PC-3 (cell line): ENCODE results near the gene ACTL7A. TPM values are rescaled to one million over a fixed set of nuclear protein-coding genes. Genes with fewer than 3 reads are reported as not detected.

ENCODE experiments used
- ATAC-seq: fragments of 200-7000 bp; cut with Tn5 transposase; 2 replicates; pipeline ENCODE4 v1.9.1; 2020; ENCODE audit warnings: mild to moderate bottlenecking, moderate library complexity
- Bru-seq: library from RNA; stranded (reverse); fragments of 400-500 nt; gene quantifications from one replicate; lab custom pipeline; 2021; lab: Mats Ljungman, UMichigan
- BruChase-seq, 2 experiments: library from RNA; stranded (reverse); fragments of 400-500 nt; gene quantifications; one replicate each; lab custom pipeline; 2021; lab: Mats Ljungman, UMichigan
- BruUV-seq: library from RNA; stranded (reverse); fragments of 400-500 nt; replicated peaks from 2 replicates; lab custom pipeline; 2021; lab: Mats Ljungman, UMichigan
- CTCF ChIA-PET: fragments of 300-600 bp; sonication (Branson Sonifier 250); formaldehyde crosslinking; loops from one replicate; lab custom pipeline; 2022; ENCODE audit warnings: antibody characterized with exemption; lab: Charles Lee
- POLR2A ChIA-PET: fragments of 300-600 bp; sonication (Branson Sonifier 250); formaldehyde crosslinking; loops from one replicate; lab custom pipeline; 2022; ENCODE audit warnings: antibody characterized with exemption; ENCODE audit not compliant: unreplicated experiment; lab: Charles Lee
- DNase-seq: peaks from one replicate; pipeline ENCODE4 v3.0.0-alpha.2; 2015
- H2AFZ ChIP-seq: fragments of 300-600 bp; sonication (generic); 2 replicates; pipeline ENCODE4 v1.6.0; 2016; ENCODE audit warnings: antibody characterized with exemption, low read length
- H3F3A ChIP-seq: fragments of 300-600 bp; sonication (generic); one replicate; pipeline ENCODE4 v1.6.0; 2017; ENCODE audit warnings: antibody characterized with exemption, low read length, control low read depth, mild to moderate bottlenecking; ENCODE audit not compliant: unreplicated experiment
- H3K27ac ChIP-seq: fragments of 300-600 bp; sonication (generic); 2 replicates; pipeline ENCODE4 v1.5.1; 2016; ENCODE audit warnings: mild to moderate bottlenecking, low read length
- H3K27me3 ChIP-seq: fragments of 300-600 bp; sonication (generic); 2 replicates; pipeline ENCODE4 v1.6.1; 2016; ENCODE audit warnings: low read length, mixed read lengths
- H3K36me3 ChIP-seq: fragments of 300-600 bp; sonication (generic); 2 replicates; pipeline ENCODE4 v1.6.1; 2016; ENCODE audit warnings: low read depth, mixed run types, low read length, mixed read lengths
- H3K4me1 ChIP-seq: fragments of 300-600 bp; sonication (generic); 2 replicates; pipeline ENCODE4 v1.5.1; 2016; ENCODE audit warnings: low read length; ENCODE audit not compliant: insufficient read depth
- H3K4me2 ChIP-seq: fragments of 300-600 bp; sonication (generic); 2 replicates; pipeline ENCODE4 v1.6.0; 2016; ENCODE audit warnings: low read length
- H3K4me3 ChIP-seq: fragments of 300-600 bp; sonication (generic); 2 replicates; pipeline ENCODE4 v1.5.1; 2016; ENCODE audit warnings: mild to moderate bottlenecking, low read length, mixed read lengths
- H3K79me2 ChIP-seq: fragments of 300-600 bp; sonication (generic); 2 replicates; pipeline ENCODE4 v1.6.1; 2017; ENCODE audit warnings: low read length, mixed read lengths
- H3K9ac ChIP-seq: fragments of 300-600 bp; sonication (generic); 2 replicates; pipeline ENCODE4 v1.6.0; 2016; ENCODE audit warnings: mild to moderate bottlenecking, low read length
- H3K9me2 ChIP-seq: fragments of 300-600 bp; sonication (generic); replicated peaks from 2 replicates; pipeline ENCODE4 v1.6.1; 2016; ENCODE audit warnings: mixed run types, low read length, mixed read lengths
- H3K9me3 ChIP-seq: fragments of 300-600 bp; sonication (generic); 2 replicates; pipeline ENCODE4 v1.6.1; 2016; ENCODE audit warnings: low read length, mixed read lengths
- H4K20me1 ChIP-seq: fragments of 300-600 bp; sonication (generic); 2 replicates; pipeline ENCODE4 v1.6.1; 2016; ENCODE audit warnings: low read length, mixed read lengths
- CTCF ChIP-seq: fragments of 300-600 bp; sonication (generic); conservative IDR thresholded peaks from 2 replicates; pipeline ENCODE4 v1.5.1; 2017; ENCODE audit warnings: antibody characterized with exemption, low read depth, mild to moderate bottlenecking, low read length
- EZH2 ChIP-seq: fragments of 300-600 bp; sonication (generic); IDR thresholded peaks from one replicate; pipeline ENCODE4 v1.6.1; 2017; ENCODE audit warnings: antibody characterized with exemption, mild to moderate bottlenecking, low read length; ENCODE audit not compliant: unreplicated experiment
- EZH2phosphoT487 ChIP-seq: fragments of 300-600 bp; sonication (generic); IDR thresholded peaks from 2 replicates; pipeline ENCODE4 v1.6.1; 2018; ENCODE audit warnings: mild to moderate bottlenecking, antibody characterized with exemption, low read length, borderline replicate concordance
- intact Hi-C: fragments of 100-400 bp; cut with micrococcal nuclease; formaldehyde crosslinking; loops from 2 replicates; pipeline ENCODE4 v1.9.0; 2023
- long read RNA-seq: library from polyadenylated mRNA; unstranded; transcript quantifications from one replicate; pipeline ENCODE4 v2.0.0, GENCODE V29; 2021; ENCODE audit not compliant: unreplicated experiment
- total RNA-seq: library from RNA; depleted of rRNA; stranded (reverse); fragments of >200 nt; gene quantifications from 2 replicates; pipeline ENCODE4 v1.2.3, GENCODE V29; 2014; rRNA removed

Gene ACTL7A, protein sequence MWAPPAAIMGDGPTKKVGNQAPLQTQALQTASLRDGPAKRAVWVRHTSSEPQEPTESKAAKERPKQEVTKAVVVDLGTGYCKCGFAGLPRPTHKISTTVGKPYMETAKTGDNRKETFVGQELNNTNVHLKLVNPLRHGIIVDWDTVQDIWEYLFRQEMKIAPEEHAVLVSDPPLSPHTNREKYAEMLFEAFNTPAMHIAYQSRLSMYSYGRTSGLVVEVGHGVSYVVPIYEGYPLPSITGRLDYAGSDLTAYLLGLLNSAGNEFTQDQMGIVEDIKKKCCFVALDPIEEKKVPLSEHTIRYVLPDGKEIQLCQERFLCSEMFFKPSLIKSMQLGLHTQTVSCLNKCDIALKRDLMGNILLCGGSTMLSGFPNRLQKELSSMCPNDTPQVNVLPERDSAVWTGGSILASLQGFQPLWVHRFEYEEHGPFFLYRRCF
- total RNA-seq = not detected in 2 replicates
- Bru-seq, nascent RNA = not detected
- not detected for BruChase-seq, experiment 1, labeled RNA remaining after a 6-hour chase
- BruChase-seq, experiment 2, labeled RNA remaining after a 2-hour chase = not detected
- long read RNA-seq = 0 reads

- Histone ChIP-seq H3K27me3 (no peaks in the 10 kb centered on the region), H4K20me1 (no peaks in the 10 kb centered on the region), H3K9me3 (no peaks in the 10 kb centered on the region), H3K4me1 (no peaks in the 10 kb centered on the region), H3K27ac (no peak within 1 kb of the TSS), H3K36me3 (no peaks in the 10 kb centered on the region), H2AFZ (no peak within 1 kb of the TSS), H3K4me3 (no peak within 1 kb of the TSS), H3K79me2 (no peaks in the 10 kb centered on the region), H3F3A (no peaks in the 10 kb centered on the region), H3K9me2 (no peaks in the 10 kb centered on the region), H3K9ac (no peak within 1 kb of the TSS), H3K4me2 (no peak within 1 kb of the TSS)
- intact Hi-C loops = no loop called here
- DNase-seq (no peak), ATAC-seq (no peak)
- POLR2A ChIA-PET = no interaction called here
- TF ChIP-seq EZH2phosphoT487 (no peak), CTCF (no peak), EZH2 (no peak)
- CTCF ChIA-PET = no interaction called here
- BruUV-seq = no TSS peak
Observed at GRCh38 chr9:108861997-108862396, at the start of gene ACTL7A. ACTL7A (plus strand) TSS chr9:108862266; CDS start chr9:108862323, 57 bp downstream.

DNA sequence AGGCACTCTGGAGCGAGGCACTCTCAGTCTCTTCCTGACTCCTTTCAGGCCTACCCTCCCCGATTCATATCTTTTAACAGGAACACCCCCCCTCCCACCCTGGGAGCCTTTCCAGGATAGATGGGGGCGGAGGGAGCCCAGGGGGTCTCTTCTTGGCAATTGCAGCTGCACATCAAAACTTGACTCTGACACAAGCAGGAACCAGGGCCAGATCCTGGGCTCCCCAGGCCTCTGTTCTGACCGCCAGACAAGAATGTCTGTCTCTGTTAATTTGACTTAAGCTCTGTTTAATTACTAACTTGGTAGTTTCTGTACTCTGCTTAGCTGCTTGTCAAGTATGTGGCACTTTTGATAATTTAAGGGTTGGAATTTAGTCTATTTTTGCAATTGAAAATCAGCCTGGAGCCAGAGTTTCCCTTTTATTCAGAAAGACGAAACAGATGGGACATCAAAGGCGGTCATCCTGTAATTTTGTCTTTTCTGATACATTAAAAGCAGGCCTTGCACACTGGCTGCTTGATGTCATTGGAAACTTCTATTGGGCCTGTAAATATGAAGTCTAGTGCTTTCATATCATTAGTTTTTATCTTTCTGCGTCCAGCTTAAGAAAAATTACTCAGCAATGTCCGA lies 49.6 kb upstream of the ACTL7A start:
- Histone ChIP-seq H2AFZ (no peak overlapping the region), H3K27me3 (no peaks in the 10 kb centered on the region), H3K4me2 (no peak overlapping the region), H4K20me1 (no peaks in the 10 kb centered on the region), H3K79me2 (no peaks in the 10 kb centered on the region), H3K9me2 (no peaks in the 10 kb centered on the region), H3K9me3 (no peaks in the 10 kb centered on the region), H3K4me3 (no peak overlapping the region), H3K36me3 (no peaks in the 10 kb centered on the region), H3K9ac (no peak overlapping the region), H3K27ac (no peak overlapping the region), H3K4me1 (peaks cover 20% of the 10 kb centered on the region), H3F3A (no peaks in the 10 kb centered on the region)
- no peak for TF ChIP-seq CTCF
- intact Hi-C loops = loop anchor here (5.0 kb wide), 2 partner anchors 245 to 1330 kb away; no protein-coding TSS in a partner anchor
- ChIA-PET POLR2A (no interaction called here), CTCF (no interaction called here)
- ATAC-seq = no peak
- no peak for DNase-seq
- BruUV-seq = no TSS peak
